ENCODE measurements around the gene GPX4.

Gene GPX4

GRCh38 chr19:1070931-1071791, 32.6 kb upstream of the GPX4 start:
- Histone ChIP-seq H3K36me3 (no peaks in the 10 kb centered on the region), H3K4me3 (peak overlapping the region in 1 of 2 donors; percentile 23), H3K4me1 (peaks cover 3 to 39% (median 31%) of the 10 kb centered on the region in 4 donors), H3K27me3 (peaks cover 0 to 70% of the 10 kb centered on the region in 2 donors), H3K27ac (no peak overlapping the region), H3K9me3 (no peaks in the 10 kb centered on the region)
- intact Hi-C loops (cut with DNase I; ENCODE audit: low total_unique reads) = no loop called here
- DNase-seq = no peak
- TF ChIP-seq CTCF (IDR thresholded peaks at IDR 0.05) = no peak

- intact Hi-C loops (cut with DNase I; ENCODE audit: low total_unique reads) = no loop called here
- Histone ChIP-seq H3K9me3 (no peaks in the 10 kb centered on the region), H3K36me3 (no peaks in the 10 kb centered on the region), H3K4me3 (no peak overlapping the region), H3K27me3 (peaks cover 0 to 57% of the 10 kb centered on the region in 2 donors), H3K4me1 (peaks cover 3 to 25% (median 18%) of the 10 kb centered on the region in 4 donors), H3K27ac (no peak overlapping the region)
- no peak for TF ChIP-seq CTCF (IDR thresholded peaks at IDR 0.05)
- no peak for DNase-seq
Measured at GRCh38 chr19:1072371-1073015, 31.3 kb upstream of the GPX4 start.

GRCh38 chr19:1073063-1073955, 30.5 kb upstream of the GPX4 start:
- peaks cover 0 to 49% of the 10 kb centered on the region in 2 donors for H3K27me3 ChIP-seq
- H3K36me3 ChIP-seq = no peaks in the 10 kb centered on the region

GRCh38 chr19:1073956-1074517, 29.8 kb upstream of the GPX4 start:
- Histone ChIP-seq H3K36me3 (no peaks in the 10 kb centered on the region), H3K9me3 (no peaks in the 10 kb centered on the region), H3K27me3 (peaks cover 0 to 41% of the 10 kb centered on the region in 2 donors), H3K4me1 (peaks cover 0 to 21% (median 13%) of the 10 kb centered on the region in 4 donors), H3K27ac (no peak overlapping the region), H3K4me3 (no peak overlapping the region)
- intact Hi-C loops (cut with DNase I; ENCODE audit: low total_unique reads) = no loop called here
- TF ChIP-seq CTCF (IDR thresholded peaks at IDR 0.05) = no peak
- DNase-seq = no peak

More at GRCh38 chr19:1073063-1073955, 30.5 kb upstream of the GPX4 start:
- no peak overlapping the region for H3K4me3 ChIP-seq
- no peak for DNase-seq
- intact Hi-C loops (cut with DNase I; ENCODE audit: low total_unique reads) = no loop called here
- H3K27ac ChIP-seq = no peak overlapping the region
- peaks cover 3 to 24% (median 16%) of the 10 kb centered on the region in 4 donors for H3K4me1 ChIP-seq
- TF ChIP-seq CTCF (IDR thresholded peaks at IDR 0.05) = no peak
- H3K9me3 ChIP-seq = no peaks in the 10 kb centered on the region

All from tibial artery (tissue), 4 donors.